Measurements from ENCODE around the gene UTP4. TPM values are rescaled to one million over a fixed set of nuclear protein-coding genes. Genes with fewer than 3 reads are reported as not detected.

Gene UTP4
- total and polyA plus RNA-seq, 2 donors (not counting 3 experiments of a cell fraction or from before 2014, with no cell fraction given) = 56.1 to 59.5 TPM

GRCh38 chr16:69088684-69089083 is 43.8 kb upstream of the UTP4 start:
- H3K36me3 ChIP-seq (ENCODE audit: control insufficient read depth in 2 of 2, extremely low read depth in 1 of 2, insufficient read depth in 2 of 2, low read length in 2 of 2) = no peaks in the 10 kb centered on the region
- H3K4me2 ChIP-seq (ENCODE audit: insufficient read depth, low read length) = no peak overlapping the region
- H2AFZ ChIP-seq (ENCODE audit: low read depth, low read length) = no peak overlapping the region
- H3K79me2 ChIP-seq (ENCODE audit: control insufficient read depth, insufficient read depth, low read length) = no peaks in the 10 kb centered on the region
- intact Hi-C loops (cut with micrococcal nuclease) = no loop called here
- POLR2A ChIA-PET = no interaction called here
- H3K4me3 ChIP-seq (replicated peaks in 1 of 3; ENCODE audit: insufficient read depth in 1 of 3, low read depth in 1 of 3, low read length in 3 of 3) = no peak overlapping the region
- no peak overlapping the region for H3K9ac ChIP-seq (replicated peaks; ENCODE audit: extremely low read depth, insufficient read depth, low read length)
- TF ChIP-seq GATA2 (IDR thresholded peaks at IDR 0.05; ENCODE audit: insufficient read depth, insufficient read length, low read depth, low read length) (no peak), POLR2A (IDR thresholded peaks at IDR 0.05; ENCODE audit: low read depth, low read length) (no peak), JUN (IDR thresholded peaks at IDR 0.05; ENCODE audit: borderline replicate concordance, insufficient read depth, insufficient read length, low read depth) (no peak), MYC (IDR thresholded peaks at IDR 0.05; ENCODE audit: low read depth, low read length) (no peak), FOS (IDR thresholded peaks at IDR 0.05; ENCODE audit: borderline replicate concordance, insufficient read depth, low read length) (no peak), MAX (IDR thresholded peaks at IDR 0.05; ENCODE audit: insufficient read depth, insufficient read length) (no peak), EZH2 (IDR thresholded peaks at IDR 0.05; ENCODE audit: borderline replicate concordance, low read depth, low read length, severe bottlenecking) (no peak), POLR2AphosphoS5 (IDR thresholded peaks at IDR 0.05; ENCODE audit: insufficient read depth, low read depth, low read length) (no peak), CTCF (IDR thresholded peaks at IDR 0.05; ENCODE audit: extremely low read depth in 1 of 2, insufficient read depth in 1 of 2, low read depth in 1 of 2, low read length in 2 of 2) (no peak)
- H3K9me1 ChIP-seq (replicated peaks; ENCODE audit: control insufficient read depth, extremely low read depth, insufficient read depth, low read length) = no peaks in the 10 kb centered on the region
- no TSS peak for BruUV-seq (replicated peaks)
- peaks cover 5% of the 10 kb centered on the region for H3K4me1 ChIP-seq (ENCODE audit: control insufficient read depth, extremely low read depth, insufficient read depth, low read length)
- FAIRE-seq (no peak), DNase-seq (ENCODE audit: low read depth, low spot score) (no peak)
- H3K27ac ChIP-seq (ENCODE audit: insufficient read depth, low read depth, low read length) = no peak overlapping the region
- CTCF ChIA-PET = interaction anchor here (0.9 to 1.8 kb wide), 7 partner anchors 12 to 241 kb away, joined by 3 to 7 read pairs (median 5); partner anchors contain the start of gene HAS3
- no peaks in the 10 kb centered on the region for H3K9me3 ChIP-seq (replicated peaks; ENCODE audit: control insufficient read depth, insufficient read depth, low read length)
- H4K20me1 ChIP-seq (replicated peaks; ENCODE audit: control insufficient read depth, extremely low read depth, insufficient read depth, low read length) = no peaks in the 10 kb centered on the region
- H3K27me3 ChIP-seq (ENCODE audit: control insufficient read depth in 2 of 2, insufficient read depth in 2 of 2, low read length in 2 of 2) = no peaks in the 10 kb centered on the region
- dilution Hi-C loops (cut with MboI; ENCODE audit: extremely low pct_ligation_motif_present, low sequenced_read_pairs) = no loop called here

All from endothelial cell of umbilical vein (primary cell).